Endothelial cell of umbilical vein (primary cell): ENCODE data around the gene GSK3A.
A peak's percentile ranks its signal among the peaks of the same experiment; 100 is the strongest.

Source experiments
- CTCF ChIP-seq, 2 donors: IDR thresholded peaks; 1 replicate in 1 of 2; 2 replicates in 1 of 2; pipeline ENCODE4 v1.5.1; 2011; ENCODE audit warnings: low read length in 2 of 2, mild to moderate bottlenecking in 2 of 2, moderate library complexity in 2 of 2, control low read depth in 1 of 2, inconsistent platforms in 1 of 2, low read depth in 1 of 2; ENCODE audit not compliant: insufficient read depth in 1 of 2; ENCODE audit errors: extremely low read depth in 1 of 2
- EZH2 ChIP-seq: IDR thresholded peaks from 2 replicates; pipeline ENCODE4 v1.6.1; 2012; ENCODE audit warnings: borderline replicate concordance, low read depth, mild to moderate bottlenecking, moderate library complexity, low read length, inconsistent platforms; ENCODE audit not compliant: severe bottlenecking
- JUN ChIP-seq: IDR thresholded peaks from 2 replicates; pipeline ENCODE4 v1.6.1; 2011; ENCODE audit warnings: borderline replicate concordance, low read depth; ENCODE audit not compliant: insufficient read length, insufficient read depth
- POLR2A ChIP-seq: IDR thresholded peaks from 2 replicates; pipeline ENCODE4 v1.6.1; 2012; ENCODE audit warnings: low read depth, mild to moderate bottlenecking, control low read depth, low read length

- TF ChIP-seq CTCF (IDR thresholded peaks at IDR 0.05; ENCODE audit: extremely low read depth in 1 of 2, insufficient read depth in 1 of 2, low read depth in 1 of 2, low read length in 2 of 2), result no peak
- TF ChIP-seq JUN, result no peak
- TF ChIP-seq POLR2A, result peak; percentile 86
- TF ChIP-seq EZH2, result no peak
These were observed 12.7 kb upstream of the GSK3A start, which contains the start of gene ERF for GRCh38 chr19:42254850-42255765.
